Stomach (tissue), 9 donors: ENCODE results near the gene LACTBL1. TPM values are rescaled to one million over a fixed set of nuclear protein-coding genes. Genes with fewer than 3 reads are reported as not detected.
A peak's percentile ranks its signal among the peaks of the same experiment; 100 is the strongest.
"Not testable (repeated sequence)": the region's sequence is repeated elsewhere in the genome, so short reads cannot be mapped to it uniquely, and the experiment has no call there.

ENCODE experiments used
- DNase-seq, 2 donors: peaks; one replicate each; pipeline versions ENCODE4 v3.0.0 to v3.0.0-alpha.2; 2013 to 2019
- H3K27ac ChIP-seq, 5 donors: fragments of 200-600 bp in 4 of 5; sonication (generic) in 4 of 5; one replicate each; pipeline ENCODE4 v1.5.1; 2013 to 2019; ENCODE audit warnings: mild to moderate bottlenecking in 1 of 5, moderate library complexity in 1 of 5
- H3K27me3 ChIP-seq, 3 donors: fragments of 200-600 bp; sonication (generic); one replicate each; pipeline ENCODE4 v1.5.1; 2017 to 2019; ENCODE audit warnings: mixed run types in 1 of 3
- H3K36me3 ChIP-seq, 4 donors: fragments of 200-600 bp; sonication (generic); 1 replicate in 3 of 4; 2 replicates in 1 of 4; pipeline ENCODE4 v1.5.1; 2016 to 2019
- H3K4me1 ChIP-seq, 4 donors: fragments of 200-600 bp; sonication (generic); one replicate each; pipeline ENCODE4 v1.5.1; 2016 to 2019
- H3K4me3 ChIP-seq, 4 donors: fragments of 200-600 bp; sonication (generic) in 3 of 4; one replicate each; pipeline ENCODE4 v1.5.1; 2016 to 2019; ENCODE audit warnings: mild to moderate bottlenecking in 1 of 4
- H3K9me3 ChIP-seq, 4 donors: fragments of 200-600 bp; sonication (generic); one replicate each; pipeline ENCODE4 v1.5.1; 2016 to 2019
- CTCF ChIP-seq, 7 experiments: fragments of 450-650 bp in 4 of 7; fragments of 200-600 bp in 3 of 7; sonication (generic) in 3 of 7; IDR thresholded peaks; one replicate each; pipeline ENCODE4 v1.5.1; 2016 to 2019; ENCODE audit warnings: antibody characterized with exemption in 7 of 7, control low read depth in 2 of 7, mild to moderate bottlenecking in 1 of 7
- EP300 ChIP-seq: sonication (generic); formaldehyde crosslinking; IDR thresholded peaks from one replicate; pipeline ENCODE4 v1.6.1; 2017; ENCODE audit warnings: antibody characterized with exemption
- POLR2A ChIP-seq, 4 donors: fragments of 450-650 bp; IDR thresholded peaks; one replicate each; pipeline ENCODE4 v1.6.1; 2016; ENCODE audit warnings: antibody characterized with exemption in 4 of 4, control low read depth in 2 of 4, mild to moderate bottlenecking in 1 of 4, moderate library complexity in 1 of 4
- POLR2AphosphoS5 ChIP-seq, 3 donors: sonication (generic); formaldehyde crosslinking; IDR thresholded peaks; one replicate each; pipeline ENCODE4 v1.6.1; 2016; ENCODE audit warnings: antibody characterized with exemption in 3 of 3
- WGBS, 5 donors: extraction: QIAGEN DNeasy Blood & Tissue Kit in 3 of 5; methylation state at CpG; one replicate each; pipeline versions ENCODE4 v1.1.5 to v1.1.7; 2013 to 2018; 5-methylcytosine and 5-hydroxymethylcytosine counted together
- intact Hi-C: fragments of 100-400 bp; cut with DNase I; formaldehyde crosslinking; loops from one replicate; pipeline ENCODE4 v1.15.1; 2023; ENCODE audit warnings: low total_unique reads
- polyA plus RNA-seq, 3 donors: library from polyadenylated mRNA; stranded (reverse); fragments of 200-250 nt; gene quantifications; one replicate each; pipeline ENCODE4 v1.2.3, GENCODE V29; 2013
- total RNA-seq, 5 donors: library from RNA; depleted of rRNA; stranded (reverse); fragments of >200 nt; gene quantifications; one replicate each; pipeline versions ENCODE4 v1.1.0 to v1.2.3, GENCODE V29; 2014 to 2016
- donor health status: healthy with polysubstance abuse.
- donor health status: Bipolar disorder and iron deficiency.
- donor health status: healthy.

LACTBL1 gene
- total and polyA plus RNA-seq, 8 donors: not detected

GRCh38 chr1:23008901-23009300, 36.2 kb upstream of the LACTBL1 start:
- DNase-seq: no peak
- WGBS, 5 donors: 79 to 89% (median 85%) methylated on average over 2 of the region's 2 CpGs

GRCh38 chr1:23007106-23007505, 34.4 kb upstream of the LACTBL1 start:
- Histone ChIP-seq H3K9me3 (no peaks in the 10 kb centered on the region), H3K4me3 (no peak overlapping the region), H3K4me1 (no peaks in the 10 kb centered on the region), H3K36me3 (no peaks in the 10 kb centered on the region), H3K27ac (no peak overlapping the region), H3K27me3 (peaks cover 0 to 1% (median 0%) of the 10 kb centered on the region in 3 donors)
- no peak for DNase-seq
- TF ChIP-seq CTCF (IDR thresholded peaks at IDR 0.05): no peak
- TF ChIP-seq POLR2A (IDR thresholded peaks at IDR 0.05): no peak
- no peak for TF ChIP-seq POLR2AphosphoS5 (IDR thresholded peaks at IDR 0.05)
- no peak for TF ChIP-seq EP300
- intact Hi-C loops: no loop called here
- WGBS, 5 donors: 89 to 92% (median 91%) methylated on average over 4 of the region's 4 CpGs

More at GRCh38 chr1:23008901-23009300, 36.2 kb upstream of the LACTBL1 start:
- Histone ChIP-seq H3K36me3 (no peaks in the 10 kb centered on the region), H3K27ac (no peak overlapping the region), H3K4me1 (no peaks in the 10 kb centered on the region), H3K4me3 (no peak overlapping the region), H3K9me3 (no peaks in the 10 kb centered on the region), H3K27me3 (no peaks in the 10 kb centered on the region)
- intact Hi-C loops: no loop called here
- TF ChIP-seq CTCF (IDR thresholded peaks at IDR 0.05) (no peak), EP300 (no peak), POLR2A (IDR thresholded peaks at IDR 0.05) (no peak), POLR2AphosphoS5 (IDR thresholded peaks at IDR 0.05) (no peak)

- WGBS, 5 donors: 41 to 61% (median 53%) methylated on average over 3 of the region's 3 CpGs
- peak in 1 of 2 donors; percentile 17 for DNase-seq
- H3K4me1 ChIP-seq, H3K27me3 ChIP-seq, H3K27ac ChIP-seq, H3K36me3 ChIP-seq, intact Hi-C loops, H3K4me3 ChIP-seq: not testable (repeated sequence)
- peaks cover 0 to 15% (median 7%) of the 10 kb centered on the region in 4 donors for H3K9me3 ChIP-seq
These were observed 32.1 kb upstream of the LACTBL1 start for GRCh38 chr1:23004769-23005168.

GRCh38 chr1:23004112-23004511, 31.4 kb upstream of the LACTBL1 start:
- no peak for TF ChIP-seq CTCF (IDR thresholded peaks at IDR 0.05)
- TF ChIP-seq EP300: no peak
- TF ChIP-seq POLR2AphosphoS5 (IDR thresholded peaks at IDR 0.05): no peak
- H3K27ac ChIP-seq: no peak overlapping the region
- peaks cover 0 to 5% (median 0%) of the 10 kb centered on the region in 3 donors for H3K27me3 ChIP-seq
- H3K4me3 ChIP-seq: no peak overlapping the region
- peaks cover 0 to 16% (median 11%) of the 10 kb centered on the region in 4 donors for H3K9me3 ChIP-seq
- intact Hi-C loops: no loop called here
- 78 to 91% (median 83%) methylated on average over 3 of the region's 3 CpGs for WGBS, 5 donors
- DNase-seq: no peak
- H3K36me3 ChIP-seq: no peaks in the 10 kb centered on the region
- no peaks in the 10 kb centered on the region for H3K4me1 ChIP-seq

- intact Hi-C loops, H3K27ac ChIP-seq, H3K27me3 ChIP-seq, DNase-seq, H3K4me3 ChIP-seq, H3K4me1 ChIP-seq, H3K36me3 ChIP-seq: not testable (repeated sequence)
- peaks cover 0 to 16% (median 11%) of the 10 kb centered on the region in 4 donors for H3K9me3 ChIP-seq
- 87 to 93% (median 91%) methylated on average over 7 of the region's 7 CpGs for WGBS, 5 donors
These were observed 29.6 kb upstream of the LACTBL1 start for GRCh38 chr1:23002218-23002617.

GRCh38 chr1:23000133-23000532, 27.5 kb upstream of the LACTBL1 start:
- H3K27me3 ChIP-seq, intact Hi-C loops, H3K4me1 ChIP-seq, H3K27ac ChIP-seq, H3K36me3 ChIP-seq, DNase-seq, H3K4me3 ChIP-seq: not testable (repeated sequence)
- H3K9me3 ChIP-seq: peaks cover 0 to 16% (median 11%) of the 10 kb centered on the region in 4 donors
- WGBS, 5 donors: 90 to 97% (median 96%) methylated on average over 3 of the region's 3 CpGs

- H3K27me3 ChIP-seq, DNase-seq, H3K4me1 ChIP-seq, H3K36me3 ChIP-seq, H3K4me3 ChIP-seq, H3K27ac ChIP-seq, intact Hi-C loops: not testable (repeated sequence)
- whole genome bisulfite sequencing, 5 donors: 64 to 89% (median 79%) methylated on average over 5 of the region's 5 CpGs
- peaks cover 0 to 17% (median 12%) of the 10 kb centered on the region in 4 donors for H3K9me3 ChIP-seq
These were observed 24.9 kb upstream of the LACTBL1 start for GRCh38 chr1:22997528-22997927.
